Cerebellar nuclear complex (tissue), 1 donor: ENCODE measurements around the gene NPFF.
"Not testable (repeated sequence)": the region's sequence is repeated elsewhere in the genome, so short reads cannot be mapped to it uniquely, and the experiment has no call there.

ENCODE experiments used
- DNase-seq, 2 experiments: peaks; one replicate each; lab custom pipeline; 2025; lab: John Stamatoyannopoulos, UW

Gene NPFF, protein sequence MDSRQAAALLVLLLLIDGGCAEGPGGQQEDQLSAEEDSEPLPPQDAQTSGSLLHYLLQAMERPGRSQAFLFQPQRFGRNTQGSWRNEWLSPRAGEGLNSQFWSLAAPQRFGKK

DNA sequence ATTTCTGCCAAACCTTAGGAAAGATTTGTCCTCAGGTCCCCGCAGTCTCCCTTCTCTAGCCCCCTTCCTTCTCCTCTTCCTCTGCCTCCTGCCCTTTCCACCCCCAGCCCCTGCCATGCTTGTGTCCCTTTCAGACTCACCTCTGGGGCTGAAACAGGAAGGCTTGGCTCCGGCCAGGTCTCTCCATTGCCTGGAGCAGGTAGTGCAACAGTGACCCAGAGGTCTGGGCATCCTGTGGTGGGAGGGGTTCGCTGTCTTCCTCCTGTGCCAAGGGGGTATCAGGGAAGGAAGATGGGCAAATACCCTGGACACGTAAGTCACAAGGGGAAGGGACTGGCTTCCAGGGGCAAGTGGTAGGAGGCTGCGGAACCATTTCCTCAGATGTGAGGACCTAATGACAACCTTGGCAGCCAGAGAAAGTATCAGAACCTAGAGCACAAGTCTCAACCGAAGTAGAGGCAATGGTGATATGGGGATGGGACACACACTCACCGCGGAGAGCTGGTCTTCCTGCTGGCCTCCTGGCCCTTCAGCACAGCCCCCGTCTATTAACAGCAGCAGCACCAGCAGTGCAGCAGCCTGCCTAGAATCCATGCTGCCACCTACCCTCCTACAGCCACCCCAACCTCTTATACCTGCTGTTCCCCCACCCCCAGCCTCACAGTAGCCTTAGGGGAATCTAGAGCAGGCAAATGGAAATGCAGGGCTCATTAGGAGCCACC is at the start of gene NPFF:
NPFF (minus strand) TSS at position 604 of the 722 bp plus-strand sequence; CDS start at position 594, 10 bp downstream.
- DNase-seq: no peak

- peak in 1 of 2 experiments; percentile 55 for DNase-seq
Observed at GRCh38 chr12:53552361-53553327, 45.4 kb upstream of the NPFF start.

GRCh38 chr12:53551889-53552291 is 44.6 kb upstream of the NPFF start:
- DNase-seq: peak in 1 of 2 experiments; percentile 22

DNA sequence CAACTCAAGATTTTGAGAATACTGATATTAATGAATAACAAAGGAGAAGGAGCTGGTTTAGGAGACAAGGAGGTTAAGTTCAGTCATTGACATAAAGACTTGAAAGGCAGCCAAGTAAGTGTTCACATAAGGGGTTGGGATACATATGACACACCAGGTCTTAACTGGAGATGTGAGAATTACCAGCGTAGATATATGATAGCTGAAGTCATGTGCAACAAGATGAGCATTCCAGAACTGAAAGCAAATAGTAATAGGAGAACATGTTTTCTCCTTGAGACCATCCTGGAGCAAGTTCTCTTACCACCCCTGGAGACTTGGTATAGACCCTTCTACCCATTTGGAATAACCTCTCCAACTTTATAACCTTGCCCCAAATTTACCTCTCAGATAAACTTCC is 43.3 kb upstream of the NPFF start:
- DNase-seq: no peak

GRCh38 chr12:53550131-53550530 is 42.8 kb upstream of the NPFF start:
- DNase-seq: not testable (repeated sequence)

GRCh38 chr12:53548354-53548753 is 41.1 kb upstream of the NPFF start:
- DNase-seq: not testable (repeated sequence)

DNA sequence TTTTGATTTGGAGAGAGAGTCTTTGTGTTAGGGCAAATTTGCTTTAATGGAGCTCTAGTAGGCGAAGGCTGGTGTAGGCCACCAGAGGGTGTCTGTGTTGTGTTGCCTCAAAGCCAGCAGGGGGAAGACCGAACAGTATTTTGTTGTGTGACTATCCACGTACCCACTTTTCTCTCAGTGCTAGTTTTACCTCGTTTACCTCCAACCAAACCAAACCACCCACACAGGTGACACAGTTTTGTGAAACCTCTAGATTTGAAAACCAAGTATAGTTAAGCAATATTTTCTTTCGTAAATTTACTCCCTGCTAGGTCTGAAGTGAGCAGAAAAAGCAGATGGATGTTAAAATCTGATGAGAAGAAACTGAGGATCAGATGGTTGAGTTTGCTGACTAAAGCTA is 36.3 kb upstream of the NPFF start:
- DNase-seq: peak in 1 of 2 experiments; percentile 79

DNA sequence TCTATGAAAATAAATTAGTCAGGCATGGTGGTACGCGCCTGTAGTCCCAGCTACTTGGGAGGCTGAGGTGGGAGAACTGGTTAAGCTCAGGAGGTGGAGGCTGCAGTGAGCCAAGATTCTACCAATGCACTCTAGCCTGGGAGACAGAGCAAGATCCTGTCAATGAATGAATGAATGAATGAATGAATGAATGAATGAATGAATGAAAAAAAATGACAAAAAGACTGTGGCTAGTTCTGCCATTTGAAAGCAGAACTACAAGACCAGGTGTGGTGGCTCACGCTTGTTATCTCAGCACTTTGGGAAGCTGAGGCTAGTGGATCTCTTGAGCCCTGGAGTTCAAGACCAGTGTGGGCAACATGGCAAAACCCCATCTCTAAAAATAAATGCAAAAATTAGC is 32.2 kb upstream of the NPFF start:
- DNase-seq: no peak

GRCh38 chr12:53538209-53538689 is 31.0 kb upstream of the NPFF start:
- peak in 1 of 2 experiments; percentile 13 for DNase-seq

DNA sequence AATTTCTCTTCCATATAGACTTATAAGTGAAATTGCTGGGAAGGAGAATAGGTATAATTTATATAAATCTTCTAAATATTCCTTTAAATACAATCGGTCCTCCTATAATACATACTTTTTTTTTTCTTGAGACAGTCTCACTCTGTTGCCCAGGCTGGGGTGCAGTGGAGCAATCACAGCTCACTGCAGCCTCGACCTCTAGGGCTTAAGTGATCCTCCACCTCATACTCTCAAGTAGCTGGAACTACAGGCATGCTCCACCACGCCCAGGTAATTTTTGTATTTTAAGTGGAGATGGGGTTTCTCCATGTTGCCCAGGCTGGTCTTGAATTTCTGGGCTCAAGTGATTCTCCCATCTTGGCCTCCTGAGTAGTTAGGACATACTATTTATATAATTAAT is 29.7 kb upstream of the NPFF start:
- DNase-seq: no peak

DNA sequence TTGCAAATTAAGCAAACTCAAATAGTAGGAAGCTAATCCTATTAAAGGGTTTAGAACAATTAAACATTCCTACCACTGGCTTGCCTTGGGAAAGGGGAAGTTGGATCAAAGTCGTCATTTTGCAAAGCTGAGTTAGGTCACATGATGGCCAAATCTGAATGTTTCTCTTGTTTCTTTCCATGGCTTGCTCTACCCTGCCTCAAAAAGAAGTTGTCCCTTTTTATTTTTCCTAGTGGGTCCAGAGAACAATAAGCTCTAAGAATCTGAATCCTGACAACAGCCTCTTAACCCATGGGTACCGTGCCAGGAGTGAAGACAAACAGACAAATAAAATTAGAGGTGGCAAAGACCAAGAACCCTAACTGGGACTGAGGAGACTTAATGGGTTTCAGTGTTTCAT is 26.2 kb upstream of the NPFF start:
- no peak for DNase-seq

DNA sequence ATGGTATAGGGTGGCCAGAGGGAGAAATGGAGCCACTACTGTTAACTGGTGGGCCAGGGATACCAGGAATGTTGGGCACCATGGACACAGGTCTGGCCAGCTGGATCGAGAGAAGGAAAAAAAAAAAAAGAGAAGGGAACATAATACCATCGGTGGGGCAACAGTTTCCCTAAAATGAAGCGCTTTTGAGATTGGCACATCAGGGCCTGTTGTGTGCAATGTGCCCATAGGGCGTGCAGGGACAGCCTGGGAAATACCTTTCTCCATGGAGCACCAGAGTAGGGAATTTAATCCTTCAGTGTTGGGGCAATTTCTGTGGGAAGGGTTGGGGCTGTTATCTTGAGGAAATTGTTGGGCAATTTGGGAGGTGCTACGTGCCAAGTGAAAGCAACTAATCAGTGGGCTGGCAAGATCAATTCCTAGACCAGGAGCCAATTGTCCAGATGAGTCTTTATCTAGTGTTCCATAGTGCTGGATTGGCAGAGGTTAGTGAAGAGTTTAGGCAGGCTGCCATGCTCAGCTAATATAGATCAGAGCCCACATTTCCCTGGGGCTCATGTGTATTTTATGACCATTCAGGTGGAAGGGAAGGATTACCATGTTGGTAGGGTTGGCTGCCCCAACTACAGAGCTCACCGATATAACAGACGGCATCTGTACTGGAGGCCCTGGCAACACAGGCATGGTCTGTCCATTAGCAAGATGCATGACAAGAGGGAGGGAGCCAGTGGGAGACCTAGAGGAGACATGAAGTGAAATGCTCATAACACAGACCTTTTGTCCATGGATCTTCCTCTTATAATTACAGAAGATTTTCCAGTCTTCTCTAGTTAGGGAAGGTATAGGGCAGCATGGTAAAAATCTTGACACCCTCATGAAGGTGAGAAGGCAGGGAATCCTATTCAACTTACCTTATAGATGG is 25.5 kb upstream of the NPFF start:
- peak in 1 of 2 experiments; percentile 50 for DNase-seq

- DNase-seq: peak; percentile 91 to 95
Observed at GRCh38 chr12:53532021-53532420, 24.7 kb upstream of the NPFF start.

GRCh38 chr12:53530920-53531319 is 23.6 kb upstream of the NPFF start:
- no peak for DNase-seq

DNA sequence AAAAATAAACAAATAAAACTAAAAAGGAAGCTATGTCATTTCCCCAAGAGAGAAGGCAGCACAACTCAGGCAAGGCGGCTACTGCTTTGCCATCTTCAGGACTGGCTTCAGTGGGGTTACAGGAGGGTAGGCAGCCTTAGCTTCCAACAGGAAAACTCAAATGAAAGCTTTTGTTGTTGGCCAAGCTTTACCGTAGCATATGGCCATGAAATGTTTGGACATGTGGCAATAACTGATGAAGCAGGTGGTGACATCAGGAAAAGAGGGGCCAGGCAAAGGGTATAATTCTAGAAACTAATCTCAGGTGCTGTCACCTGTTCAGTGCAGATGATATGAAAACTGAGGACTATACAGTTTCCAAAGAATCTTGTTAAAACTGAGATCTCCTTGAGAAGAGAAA is 22.8 kb upstream of the NPFF start:
- peak; percentile 84 to 93 for DNase-seq

DNA sequence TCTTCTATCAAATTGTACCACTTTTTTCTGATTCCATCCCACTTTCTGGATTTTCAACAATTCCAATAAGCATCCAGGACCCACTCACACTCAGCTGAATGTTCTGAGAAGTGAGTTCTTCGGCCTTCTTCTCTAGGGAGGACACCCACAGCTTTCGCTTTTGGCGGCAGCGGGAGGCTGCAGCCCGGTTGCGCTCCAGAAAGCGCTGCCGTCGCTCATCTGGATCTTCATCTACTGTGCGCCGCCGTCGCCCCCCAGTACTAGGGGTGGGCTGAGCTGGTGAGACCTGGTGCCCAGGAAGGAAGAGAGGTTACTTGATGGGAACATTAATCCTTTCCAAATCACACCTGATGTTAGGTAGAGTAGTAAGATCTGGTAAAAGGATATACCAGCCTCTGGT is 17.2 kb upstream of the NPFF start:
- DNase-seq: no peak

- no peak for DNase-seq
Observed at GRCh38 chr12:53523131-53523530, 15.8 kb upstream of the NPFF start.

DNA sequence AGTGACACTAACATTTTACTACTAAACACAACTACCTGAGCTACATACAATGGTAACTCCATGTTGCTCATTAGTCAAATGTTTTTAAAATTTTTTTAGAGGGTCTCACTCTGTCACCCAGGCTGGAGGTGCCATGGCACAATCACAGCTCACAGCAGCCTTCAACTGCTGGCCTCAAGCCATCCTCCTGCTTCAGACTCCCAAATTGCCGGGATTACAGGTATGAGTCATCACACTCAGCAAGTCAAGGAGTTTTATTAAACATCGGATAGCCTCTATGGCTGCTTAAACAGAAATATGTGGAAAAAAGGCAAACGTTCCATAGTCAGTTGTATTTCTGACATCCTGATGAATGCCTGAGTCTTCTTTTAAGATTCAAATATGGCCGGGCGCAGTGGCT is 11.1 kb upstream of the NPFF start:
- no peak for DNase-seq

- no peak for DNase-seq
Observed at GRCh38 chr12:53516758-53517455, 9.6 kb upstream of the NPFF start.

- peak; percentile 80 to 95 for DNase-seq
Observed at GRCh38 chr12:53515291-53515680, 8.0 kb upstream of the NPFF start.
